Measurements from ENCODE around the gene COL28A1.

COL28A1 gene

GRCh38 chr7:7452119-7452518 lies 83.6 kb downstream of the COL28A1 start:
- DNase-seq: no peak

- DNase-seq: no peak
Measured at GRCh38 chr7:7449055-7449454, 86.6 kb downstream of the COL28A1 start.

- DNase-seq: no peak
Measured at GRCh38 chr7:7446616-7447015, 89.1 kb downstream of the COL28A1 start.

- DNase-seq: no peak
Measured at GRCh38 chr7:7443806-7444350, 91.8 kb downstream of the COL28A1 start.

- no peak for DNase-seq
Measured at GRCh38 chr7:7439564-7439963, 96.1 kb downstream of the COL28A1 start.

GRCh38 chr7:7438851-7439250 lies 96.8 kb downstream of the COL28A1 start:
- no peak for DNase-seq

GRCh38 chr7:7435978-7436377 lies 99.7 kb downstream of the COL28A1 start:
- DNase-seq: no peak

- DNase-seq: no peak
Measured at GRCh38 chr7:7434329-7434728, 101.3 kb downstream of the COL28A1 start.

- no peak for DNase-seq
Measured at GRCh38 chr7:7433811-7434210, 101.9 kb downstream of the COL28A1 start.

GRCh38 chr7:7432979-7433378 lies 102.7 kb downstream of the COL28A1 start:
- DNase-seq: no peak

GRCh38 chr7:7428806-7429205 lies 106.9 kb downstream of the COL28A1 start:
- DNase-seq: no peak

- DNase-seq: no peak
Measured at GRCh38 chr7:7427363-7427762, 108.3 kb downstream of the COL28A1 start.

- DNase-seq: no peak
Measured at GRCh38 chr7:7426676-7427075, 109.0 kb downstream of the COL28A1 start.

- DNase-seq: no peak
Measured at GRCh38 chr7:7425321-7425720, 110.4 kb downstream of the COL28A1 start.

GRCh38 chr7:7424151-7424873 lies 111.4 kb downstream of the COL28A1 start:
- DNase-seq: peak; percentile 90

GRCh38 chr7:7422641-7423040 lies 113.0 kb downstream of the COL28A1 start:
- DNase-seq: no peak

GRCh38 chr7:7421826-7422225 lies 113.8 kb downstream of the COL28A1 start:
- no peak for DNase-seq

- DNase-seq: no peak
Measured at GRCh38 chr7:7418997-7419396, 116.7 kb downstream of the COL28A1 start.

GRCh38 chr7:7417851-7418250 lies 117.8 kb downstream of the COL28A1 start:
- DNase-seq: peak; percentile 31

- DNase-seq: no peak
Measured at GRCh38 chr7:7417414-7417813, 118.3 kb downstream of the COL28A1 start.

- peak; percentile 21 for DNase-seq
Measured at GRCh38 chr7:7416031-7416858, 119.4 kb downstream of the COL28A1 start.

GRCh38 chr7:7414791-7415603 lies 120.7 kb downstream of the COL28A1 start:
- DNase-seq: no peak

Data from hematopoietic multipotent progenitor cell treated with erythropoietin and hydrocortisone succinate and interleukin-3 and kit ligand, for 4 days (in vitro differentiated cells).